ENCODE data around the gene GLT8D2.
A peak's percentile ranks its signal among the peaks of the same experiment; 100 is the strongest.

The GLT8D2 gene

GRCh38 chr12:104080764-104081163, 30.8 kb upstream of the GLT8D2 start:
- TF ChIP-seq CTCF (conservative IDR thresholded peaks at IDR 0.05; ENCODE audit: low read depth, low read length), result no peak
- no peak for DNase-seq (ENCODE audit: low read depth)
- H3K4me3 ChIP-seq (ENCODE audit: low read depth, low read length), result no peak overlapping the region

GRCh38 chr12:104079024-104079423, 29.0 kb upstream of the GLT8D2 start:
- H3K4me3 ChIP-seq (ENCODE audit: low read depth, low read length), result no peak overlapping the region
- no peak for TF ChIP-seq CTCF (conservative IDR thresholded peaks at IDR 0.05; ENCODE audit: low read depth, low read length)
- DNase-seq (ENCODE audit: low read depth), result no peak

- TF ChIP-seq CTCF (conservative IDR thresholded peaks at IDR 0.05; ENCODE audit: low read depth, low read length), result no peak
- no peak for DNase-seq (ENCODE audit: low read depth)
- H3K4me3 ChIP-seq (ENCODE audit: low read depth, low read length), result no peak overlapping the region
Measured at GRCh38 chr12:104073699-104074098, 23.7 kb upstream of the GLT8D2 start.

GRCh38 chr12:104072099-104072498, 22.1 kb upstream of the GLT8D2 start:
- H3K4me3 ChIP-seq (ENCODE audit: low read depth, low read length), result no peak overlapping the region
- TF ChIP-seq CTCF (conservative IDR thresholded peaks at IDR 0.05; ENCODE audit: low read depth, low read length), result no peak
- DNase-seq (ENCODE audit: low read depth), result peak; percentile 79

- peak overlapping the region; percentile 95 for H3K4me3 ChIP-seq (ENCODE audit: low read depth, low read length)
- peak; percentile 15 for DNase-seq (ENCODE audit: low read depth)
- no peak for TF ChIP-seq CTCF (conservative IDR thresholded peaks at IDR 0.05; ENCODE audit: low read depth, low read length)
Measured at GRCh38 chr12:104064842-104065427, 14.9 kb upstream of the GLT8D2 start.

GRCh38 chr12:104064031-104064841, 14.2 kb upstream of the GLT8D2 start, which contains the start of gene HCFC2:
Gene HCFC2, plus strand, starts transcription at chr12:104064531. Its CDS starts 30 bp downstream, at chr12:104064561.
- no peak for TF ChIP-seq CTCF (conservative IDR thresholded peaks at IDR 0.05; ENCODE audit: low read depth, low read length)
- peak; percentile 82 for DNase-seq (ENCODE audit: low read depth)
- peak within 1 kb of the TSS; percentile 95 for H3K4me3 ChIP-seq (ENCODE audit: low read depth, low read length)

- peak; percentile 68 for DNase-seq (ENCODE audit: low read depth)
- TF ChIP-seq CTCF (conservative IDR thresholded peaks at IDR 0.05; ENCODE audit: low read depth, low read length), result no peak
- H3K4me3 ChIP-seq (ENCODE audit: low read depth, low read length), result peak overlapping the region; percentile 95
Measured at GRCh38 chr12:104063712-104064030, 13.7 kb upstream of the GLT8D2 start.

All from choroid plexus epithelial cell (primary cell).